PC-3 (cell line): ENCODE measurements around the gene CYS1. TPM values are rescaled to one million over a fixed set of nuclear protein-coding genes. Genes with fewer than 3 reads are reported as not detected.

Experiments
- ATAC-seq: fragments of 200-7000 bp; cut with Tn5 transposase; 2 replicates; pipeline ENCODE4 v1.9.1; 2020; ENCODE audit warnings: mild to moderate bottlenecking, moderate library complexity
- BruUV-seq: library from RNA; stranded (reverse); fragments of 400-500 nt; replicated peaks from 2 replicates; lab custom pipeline; 2021; lab: Mats Ljungman, UMichigan
- CTCF ChIA-PET: fragments of 300-600 bp; sonication (Branson Sonifier 250); formaldehyde crosslinking; loops from one replicate; lab custom pipeline; 2022; ENCODE audit warnings: antibody characterized with exemption; lab: Charles Lee
- POLR2A ChIA-PET: fragments of 300-600 bp; sonication (Branson Sonifier 250); formaldehyde crosslinking; loops from one replicate; lab custom pipeline; 2022; ENCODE audit warnings: antibody characterized with exemption; ENCODE audit not compliant: unreplicated experiment; lab: Charles Lee
- DNase-seq: peaks from one replicate; pipeline ENCODE4 v3.0.0-alpha.2; 2015
- H2AFZ ChIP-seq: fragments of 300-600 bp; sonication (generic); 2 replicates; pipeline ENCODE4 v1.6.0; 2016; ENCODE audit warnings: antibody characterized with exemption, low read length
- H3F3A ChIP-seq: fragments of 300-600 bp; sonication (generic); one replicate; pipeline ENCODE4 v1.6.0; 2017; ENCODE audit warnings: antibody characterized with exemption, low read length, control low read depth, mild to moderate bottlenecking; ENCODE audit not compliant: unreplicated experiment
- H3K27ac ChIP-seq: fragments of 300-600 bp; sonication (generic); 2 replicates; pipeline ENCODE4 v1.5.1; 2016; ENCODE audit warnings: mild to moderate bottlenecking, low read length
- H3K27me3 ChIP-seq: fragments of 300-600 bp; sonication (generic); 2 replicates; pipeline ENCODE4 v1.6.1; 2016; ENCODE audit warnings: low read length, mixed read lengths
- H3K36me3 ChIP-seq: fragments of 300-600 bp; sonication (generic); 2 replicates; pipeline ENCODE4 v1.6.1; 2016; ENCODE audit warnings: low read depth, mixed run types, low read length, mixed read lengths
- H3K4me1 ChIP-seq: fragments of 300-600 bp; sonication (generic); 2 replicates; pipeline ENCODE4 v1.5.1; 2016; ENCODE audit warnings: low read length; ENCODE audit not compliant: insufficient read depth
- H3K4me2 ChIP-seq: fragments of 300-600 bp; sonication (generic); 2 replicates; pipeline ENCODE4 v1.6.0; 2016; ENCODE audit warnings: low read length
- H3K4me3 ChIP-seq: fragments of 300-600 bp; sonication (generic); 2 replicates; pipeline ENCODE4 v1.5.1; 2016; ENCODE audit warnings: mild to moderate bottlenecking, low read length, mixed read lengths
- H3K79me2 ChIP-seq: fragments of 300-600 bp; sonication (generic); 2 replicates; pipeline ENCODE4 v1.6.1; 2017; ENCODE audit warnings: low read length, mixed read lengths
- H3K9ac ChIP-seq: fragments of 300-600 bp; sonication (generic); 2 replicates; pipeline ENCODE4 v1.6.0; 2016; ENCODE audit warnings: mild to moderate bottlenecking, low read length
- H3K9me2 ChIP-seq: fragments of 300-600 bp; sonication (generic); replicated peaks from 2 replicates; pipeline ENCODE4 v1.6.1; 2016; ENCODE audit warnings: mixed run types, low read length, mixed read lengths
- H3K9me3 ChIP-seq: fragments of 300-600 bp; sonication (generic); 2 replicates; pipeline ENCODE4 v1.6.1; 2016; ENCODE audit warnings: low read length, mixed read lengths
- H4K20me1 ChIP-seq: fragments of 300-600 bp; sonication (generic); 2 replicates; pipeline ENCODE4 v1.6.1; 2016; ENCODE audit warnings: low read length, mixed read lengths
- CTCF ChIP-seq: fragments of 300-600 bp; sonication (generic); conservative IDR thresholded peaks from 2 replicates; pipeline ENCODE4 v1.5.1; 2017; ENCODE audit warnings: antibody characterized with exemption, low read depth, mild to moderate bottlenecking, low read length
- EZH2 ChIP-seq: fragments of 300-600 bp; sonication (generic); IDR thresholded peaks from one replicate; pipeline ENCODE4 v1.6.1; 2017; ENCODE audit warnings: antibody characterized with exemption, mild to moderate bottlenecking, low read length; ENCODE audit not compliant: unreplicated experiment
- EZH2phosphoT487 ChIP-seq: fragments of 300-600 bp; sonication (generic); IDR thresholded peaks from 2 replicates; pipeline ENCODE4 v1.6.1; 2018; ENCODE audit warnings: mild to moderate bottlenecking, antibody characterized with exemption, low read length, borderline replicate concordance
- intact Hi-C: fragments of 100-400 bp; cut with micrococcal nuclease; formaldehyde crosslinking; loops from 2 replicates; pipeline ENCODE4 v1.9.0; 2023
- total RNA-seq: library from RNA; depleted of rRNA; stranded (reverse); fragments of >200 nt; gene quantifications from 2 replicates; pipeline ENCODE4 v1.2.3, GENCODE V29; 2014

CYS1 gene
- total RNA-seq, 1 experiment from 2014 or later, result 0.15 TPM

- no peak overlapping the region for H3K4me3 ChIP-seq
- intact Hi-C loops, result loop anchor here (1.0 to 5.0 kb wide), 5 partner anchors 24 to 594 kb away; no protein-coding TSS in a partner anchor
- POLR2A ChIA-PET, result interaction anchor here (0.7 kb wide), 1 partner anchor 24 kb away, joined by 14 read pairs; no protein-coding TSS in a partner anchor
- H3K27me3 ChIP-seq, result peaks cover 26% of the 10 kb centered on the region
- H3K27ac ChIP-seq, result no peak overlapping the region
- H4K20me1 ChIP-seq, result no peaks in the 10 kb centered on the region
- H3F3A ChIP-seq, result no peaks in the 10 kb centered on the region
- peak overlapping the region; percentile 54; the same call in 1 of the 2 replicates for H2AFZ ChIP-seq
- no peaks in the 10 kb centered on the region for H3K4me1 ChIP-seq
- DNase-seq (peak; percentile 88), ATAC-seq (peak; percentile 98)
- no peaks in the 10 kb centered on the region for H3K79me2 ChIP-seq
- no TSS peak for BruUV-seq
- H3K36me3 ChIP-seq, result no peaks in the 10 kb centered on the region
- H3K9ac ChIP-seq, result no peak overlapping the region
- no peaks in the 10 kb centered on the region for H3K9me3 ChIP-seq
- TF ChIP-seq EZH2phosphoT487 (no peak), CTCF (peak; percentile 90), EZH2 (no peak)
- peak overlapping the region; percentile 42 for H3K4me2 ChIP-seq
- CTCF ChIA-PET, result interaction anchor here (0.5 to 4.7 kb wide), 8 partner anchors 25 to 362 kb away, joined by 3 to 86 read pairs (median 6); no protein-coding TSS in a partner anchor
- H3K9me2 ChIP-seq, result no peaks in the 10 kb centered on the region
Measured at GRCh38 chr2:10072656-10073480, 7.3 kb downstream of the CYS1 start.

- no peaks in the 10 kb centered on the region for H3K9me3 ChIP-seq
- H4K20me1 ChIP-seq, result no peaks in the 10 kb centered on the region
- no peaks in the 10 kb centered on the region for H3K79me2 ChIP-seq
- CTCF ChIA-PET, result interaction anchor here (4.7 kb wide), 1 partner anchor 26 kb away, joined by 86 read pairs; no protein-coding TSS in a partner anchor
- H3K4me1 ChIP-seq, result no peaks in the 10 kb centered on the region
- H3K9ac ChIP-seq, result no peak overlapping the region
- TF ChIP-seq CTCF, result no peak
- no peak for TF ChIP-seq EZH2phosphoT487
- TF ChIP-seq EZH2, result no peak
- no peak overlapping the region for H3K4me3 ChIP-seq
- H3K9me2 ChIP-seq, result no peaks in the 10 kb centered on the region
- no peak overlapping the region for H2AFZ ChIP-seq
- ATAC-seq, result no peak
- no peak overlapping the region for H3K4me2 ChIP-seq
- POLR2A ChIA-PET, result no interaction called here
- H3K27ac ChIP-seq, result no peak overlapping the region
- intact Hi-C loops, result loop anchor here (5.0 kb wide), 2 partner anchors 41 to 596 kb away; no protein-coding TSS in a partner anchor
- H3F3A ChIP-seq, result no peaks in the 10 kb centered on the region
- no peaks in the 10 kb centered on the region for H3K36me3 ChIP-seq
- no peak for DNase-seq
- H3K27me3 ChIP-seq, result peaks cover 14% of the 10 kb centered on the region
- no TSS peak for BruUV-seq
Measured at GRCh38 chr2:10071595-10071994, 8.6 kb downstream of the CYS1 start.
